Activated CD4-positive, alpha-beta T cell treated with anti-CD3 and anti-CD28 coated beads, Interleukin-2, amount 50 U/mL, for 24 hours (primary cell): ENCODE measurements around the gene DDX1.
"Not testable (repeated sequence)": the region's sequence is repeated elsewhere in the genome, so short reads cannot be mapped to it uniquely, and the experiment has no call there.

Experiments
- DNase-seq, 2 donors: peaks; one replicate each; pipeline ENCODE4 v3.0.0-alpha.2; 2020; ENCODE audit warnings: low read depth in 1 of 2, low spot score in 1 of 2

The DDX1 gene

GRCh38 chr2:15595342-15595905 lies 3.8 kb downstream of the DDX1 start:
- no peak for DNase-seq

DNA sequence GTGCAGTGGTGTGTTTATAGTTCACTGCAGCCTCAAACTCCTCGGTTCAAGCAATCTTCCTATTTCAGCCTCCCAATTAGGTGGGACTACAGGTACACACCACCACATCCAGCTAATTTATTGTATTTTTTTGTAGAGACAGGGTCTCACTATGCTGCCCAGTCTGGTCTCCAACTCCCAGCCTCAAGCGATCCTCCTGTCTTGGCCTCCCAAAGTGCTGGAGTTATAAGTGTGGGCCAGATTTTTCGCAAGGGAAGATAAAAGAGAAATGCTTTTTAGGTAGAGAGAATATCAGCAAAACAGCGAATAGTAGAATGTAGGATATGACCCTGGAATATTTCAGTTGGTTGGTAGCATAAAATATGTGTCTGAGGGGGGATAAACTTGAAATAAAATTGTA lies 4.3 kb downstream of the DDX1 start:
- DNase-seq = no peak

DNA sequence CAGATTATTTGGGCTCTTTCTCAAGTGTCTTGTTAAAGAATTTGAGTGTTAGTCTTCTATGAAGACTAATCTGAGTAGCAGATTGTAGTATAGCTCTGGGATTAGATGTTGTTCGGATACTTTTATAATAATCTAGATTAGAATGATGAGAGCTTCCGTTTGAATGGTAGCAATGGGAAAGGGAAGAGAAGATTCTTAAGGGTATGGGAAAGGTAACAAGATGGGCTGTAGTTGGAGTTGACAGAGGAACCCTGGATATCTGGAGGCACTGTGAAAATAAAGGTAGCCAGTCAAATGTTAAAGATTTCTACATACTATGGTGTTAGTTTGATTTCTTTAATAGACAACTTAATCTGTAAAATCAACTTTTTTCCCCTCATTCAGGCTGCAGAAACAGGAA lies 4.7 kb downstream of the DDX1 start:
- no peak for DNase-seq

DNA sequence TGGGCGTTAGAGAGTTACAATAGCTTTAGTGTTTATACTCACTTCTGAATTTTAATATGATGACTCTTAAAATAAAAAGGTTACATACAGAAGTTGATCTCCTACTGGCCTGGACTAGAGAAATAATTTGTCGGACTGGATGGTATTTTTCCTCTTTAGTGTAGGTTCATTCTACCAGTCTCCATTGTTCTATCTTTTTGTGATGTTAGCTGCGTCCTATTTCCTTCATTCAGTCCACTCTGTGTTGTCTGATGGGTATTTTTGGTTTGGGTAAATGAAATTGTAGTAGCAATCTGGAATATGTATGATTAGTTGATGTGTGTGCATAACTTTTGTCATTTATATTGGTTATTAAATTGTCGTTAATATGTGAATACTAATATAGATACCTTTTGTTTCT lies 5.3 kb downstream of the DDX1 start:
- DNase-seq = no peak

DNA sequence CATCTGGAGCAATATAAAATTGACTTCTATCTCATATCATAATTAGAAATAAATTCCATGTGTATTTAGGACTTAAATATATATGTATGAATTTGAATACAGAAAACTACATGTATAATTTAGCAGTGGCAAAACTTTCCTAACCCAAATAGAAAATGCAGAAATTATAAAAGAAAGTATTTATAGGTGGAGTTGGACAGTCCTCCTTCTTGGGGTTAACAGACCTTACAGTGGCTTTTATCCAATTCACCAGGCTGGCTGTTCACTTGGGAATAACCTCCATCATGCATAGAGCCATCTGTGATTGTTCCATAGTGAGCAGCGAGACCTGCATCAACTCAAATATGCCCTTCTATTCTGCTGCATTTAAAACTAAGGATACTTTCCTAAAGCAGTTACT lies 8.3 kb downstream of the DDX1 start:
- DNase-seq = no peak

- no peak for DNase-seq
Measured at GRCh38 chr2:15601681-15602080, 10.0 kb downstream of the DDX1 start.

- no peak for DNase-seq
Measured at GRCh38 chr2:15602393-15602792, 10.7 kb downstream of the DDX1 start.

DNA sequence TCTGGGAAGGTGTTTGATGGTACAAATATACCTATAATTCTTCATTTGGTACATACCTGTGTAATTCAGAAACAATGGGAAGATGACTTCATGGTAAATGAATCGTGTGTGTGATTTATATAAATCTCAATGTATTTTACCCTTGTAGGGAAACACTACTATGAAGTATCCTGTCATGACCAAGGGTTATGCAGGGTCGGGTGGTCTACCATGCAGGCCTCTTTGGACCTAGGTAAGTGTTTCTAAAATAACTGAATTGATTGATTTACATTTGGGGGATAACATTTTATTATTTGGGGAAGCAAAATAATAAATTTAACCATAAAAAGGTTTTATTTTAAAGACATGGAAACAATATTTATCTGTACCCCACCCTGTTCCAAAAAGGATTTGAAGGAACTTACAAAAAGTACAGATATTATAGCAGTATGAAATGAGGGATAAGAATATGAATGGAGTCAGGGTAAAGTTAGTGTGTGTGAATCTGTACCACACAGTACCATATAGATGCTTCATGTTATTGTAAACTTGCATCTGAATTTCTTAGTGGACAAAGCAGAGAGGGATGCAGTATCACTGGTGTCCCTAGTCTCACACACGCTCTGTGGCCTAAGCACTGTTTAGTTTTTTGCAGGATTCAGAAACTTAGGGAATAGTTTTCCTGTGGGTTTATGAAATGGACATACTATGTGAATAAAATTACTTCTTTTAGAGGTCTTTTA lies 11.5 kb downstream of the DDX1 start:
- no peak for DNase-seq

GRCh38 chr2:15603948-15604347 lies 12.3 kb downstream of the DDX1 start:
- DNase-seq = no peak

GRCh38 chr2:15605721-15606120 lies 14.1 kb downstream of the DDX1 start:
- DNase-seq = no peak

- no peak for DNase-seq
Measured at GRCh38 chr2:15606481-15607441, 15.1 kb downstream of the DDX1 start.

GRCh38 chr2:15607709-15608391 lies 16.2 kb downstream of the DDX1 start:
- no peak for DNase-seq

- DNase-seq = no peak
Measured at GRCh38 chr2:15608392-15608761, 16.7 kb downstream of the DDX1 start.

GRCh38 chr2:15609341-15610042 lies 17.8 kb downstream of the DDX1 start:
- DNase-seq = no peak

GRCh38 chr2:15610430-15610952 lies 18.8 kb downstream of the DDX1 start:
- no peak for DNase-seq

GRCh38 chr2:15612101-15612500 lies 20.4 kb downstream of the DDX1 start:
- not testable (repeated sequence) for DNase-seq

GRCh38 chr2:15613736-15614429 lies 22.2 kb downstream of the DDX1 start:
- no peak for DNase-seq

GRCh38 chr2:15614545-15615300 lies 23.1 kb downstream of the DDX1 start:
- DNase-seq = no peak

- no peak for DNase-seq
Measured at GRCh38 chr2:15615301-15615920, 23.7 kb downstream of the DDX1 start.
